ENCODE measurements around the gene L3HYPDH. TPM values are rescaled to one million over a fixed set of nuclear protein-coding genes. Genes with fewer than 3 reads are reported as not detected.
"Not testable (repeated sequence)": the region's sequence is repeated elsewhere in the genome, so short reads cannot be mapped to it uniquely, and the experiment has no call there.

The L3HYPDH gene
- total RNA-seq, 2 donors from 2014 or later = 6.5 to 17.4 TPM

DNA sequence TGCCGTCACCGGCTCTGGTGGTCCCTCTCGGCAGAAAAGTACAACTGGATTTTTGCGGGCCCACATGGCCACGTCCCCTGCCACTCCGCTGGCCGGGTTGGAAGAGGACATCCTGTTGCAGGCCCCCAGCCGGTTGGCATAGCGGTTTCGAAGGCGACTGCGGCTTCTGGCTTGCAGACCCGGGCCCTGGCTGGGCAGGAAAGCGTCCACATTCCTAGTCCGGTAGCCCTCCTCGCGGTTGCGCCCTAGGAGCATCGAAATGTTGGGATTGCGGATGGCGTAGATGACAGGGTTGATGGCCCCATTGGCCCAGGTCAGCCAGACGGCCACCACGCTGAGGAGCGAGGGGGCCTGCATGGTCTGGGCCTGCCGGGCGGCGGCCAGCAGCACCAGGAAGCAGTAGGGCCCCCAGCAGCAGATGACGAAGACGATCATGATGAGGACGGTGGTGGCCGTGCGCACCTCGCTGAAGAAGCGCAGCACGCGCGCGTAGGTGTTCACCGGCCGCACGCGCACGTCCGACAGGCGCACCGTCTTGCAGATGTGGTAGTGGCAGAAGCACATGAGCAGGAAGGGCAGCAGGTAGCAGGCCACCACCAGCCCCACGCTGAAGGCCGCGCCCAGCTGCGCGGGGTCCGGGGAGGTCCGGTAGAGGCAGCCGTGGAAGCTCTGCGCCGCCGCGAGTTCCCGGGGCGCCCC, 20.3 kb downstream of the L3HYPDH start:
- no peak for DNase-seq (ENCODE audit: low spot score)
- peak overlapping the region in 1 of 2 donors; percentile 25 for H3K27ac Mint-ChIP-seq
- ATAC-seq = peak in 1 of 2 donors; percentile 50
- peaks cover 0 to 4% of the 10 kb centered on the region in 2 donors for H3K27me3 Mint-ChIP-seq
- H3K9me3 Mint-ChIP-seq = no peaks in the 10 kb centered on the region
- peaks cover 6% of the 10 kb centered on the region for H3K36me3 Mint-ChIP-seq
- H3K4me1 Mint-ChIP-seq (ENCODE audit: low read depth in 2 of 2) = peaks cover 0 to 4% of the 10 kb centered on the region in 2 donors
- peak overlapping the region; percentile 88 for H3K4me3 Mint-ChIP-seq

GRCh38 chr14:59461891-59462290, 22.3 kb downstream of the L3HYPDH start:
- Mint-ChIP-seq H3K27me3 (peaks cover 0 to 4% of the 10 kb centered on the region in 2 donors), H3K9me3 (no peaks in the 10 kb centered on the region), H3K4me3 (no peak overlapping the region), H3K27ac (no peak overlapping the region), H3K4me1 (ENCODE audit: low read depth in 2 of 2) (peaks cover 0 to 4% of the 10 kb centered on the region in 2 donors), H3K36me3 (peaks cover 18% of the 10 kb centered on the region)
- ATAC-seq = no peak
- no peak for DNase-seq (ENCODE audit: low spot score)

- no peak for ATAC-seq
- H3K36me3 Mint-ChIP-seq = peaks cover 18% of the 10 kb centered on the region
- peaks cover 0 to 4% of the 10 kb centered on the region in 2 donors for H3K4me1 Mint-ChIP-seq (ENCODE audit: low read depth in 2 of 2)
- peaks cover 0 to 4% of the 10 kb centered on the region in 2 donors for H3K27me3 Mint-ChIP-seq
- H3K4me3 Mint-ChIP-seq = no peak overlapping the region
- DNase-seq (ENCODE audit: low spot score) = no peak
- H3K27ac Mint-ChIP-seq = no peak overlapping the region
- H3K9me3 Mint-ChIP-seq = no peaks in the 10 kb centered on the region
Measured at GRCh38 chr14:59460378-59460777, 23.8 kb downstream of the L3HYPDH start.

DNA sequence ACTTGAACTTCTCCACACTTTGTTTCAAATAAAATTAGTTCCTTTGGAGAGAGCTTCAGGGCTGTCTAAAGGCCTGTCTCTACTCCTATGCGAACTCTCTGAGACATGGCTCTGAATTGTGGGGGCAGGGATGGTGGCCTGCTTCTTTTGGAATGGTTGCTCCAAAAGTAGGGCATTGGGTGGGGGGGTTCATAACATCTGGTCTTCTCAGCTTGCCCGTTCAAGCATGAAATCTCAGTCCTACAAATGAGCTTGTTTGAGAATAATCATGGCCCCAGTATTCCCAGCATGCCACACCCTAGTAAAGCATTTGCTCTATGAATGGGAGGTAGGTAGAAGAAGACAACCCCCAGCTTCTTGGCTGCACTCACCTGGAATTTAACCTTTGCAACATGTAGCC, 25.7 kb downstream of the L3HYPDH start:
- no peak for DNase-seq (ENCODE audit: low spot score)
- Mint-ChIP-seq H3K27ac (no peak overlapping the region), H3K4me1 (ENCODE audit: low read depth in 2 of 2) (no peaks in the 10 kb centered on the region), H3K36me3 (peaks cover 18% of the 10 kb centered on the region), H3K27me3 (peaks cover 0 to 4% of the 10 kb centered on the region in 2 donors), H3K4me3 (no peak overlapping the region), H3K9me3 (no peaks in the 10 kb centered on the region)
- no peak for ATAC-seq

DNA sequence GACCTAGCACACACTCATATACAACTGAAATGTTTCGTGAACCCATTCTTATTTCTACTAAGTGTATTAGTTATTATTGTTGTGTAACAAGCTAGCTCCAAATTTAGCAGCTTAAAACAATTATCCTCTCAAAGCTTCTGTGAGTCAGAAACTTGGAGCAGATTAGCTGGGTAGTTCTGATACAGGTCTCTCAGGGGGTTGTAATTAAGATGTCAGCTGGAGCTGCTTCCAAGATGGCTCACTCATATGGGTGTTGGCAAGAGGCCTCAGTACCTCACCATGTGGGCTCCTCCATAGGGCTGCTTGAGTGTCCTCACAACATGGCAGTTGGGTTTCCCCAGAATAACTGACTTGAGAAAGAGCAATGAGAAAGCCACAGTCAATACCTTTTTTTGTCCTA, 28.8 kb downstream of the L3HYPDH start:
- no peaks in the 10 kb centered on the region for H3K9me3 Mint-ChIP-seq
- DNase-seq (ENCODE audit: low spot score) (no peak), ATAC-seq (no peak)
- no peak overlapping the region for H3K27ac Mint-ChIP-seq
- no peak overlapping the region for H3K4me3 Mint-ChIP-seq
- no peaks in the 10 kb centered on the region for H3K27me3 Mint-ChIP-seq
- H3K36me3 Mint-ChIP-seq = peaks cover 13% of the 10 kb centered on the region
- no peaks in the 10 kb centered on the region for H3K4me1 Mint-ChIP-seq (ENCODE audit: low read depth in 2 of 2)

DNA sequence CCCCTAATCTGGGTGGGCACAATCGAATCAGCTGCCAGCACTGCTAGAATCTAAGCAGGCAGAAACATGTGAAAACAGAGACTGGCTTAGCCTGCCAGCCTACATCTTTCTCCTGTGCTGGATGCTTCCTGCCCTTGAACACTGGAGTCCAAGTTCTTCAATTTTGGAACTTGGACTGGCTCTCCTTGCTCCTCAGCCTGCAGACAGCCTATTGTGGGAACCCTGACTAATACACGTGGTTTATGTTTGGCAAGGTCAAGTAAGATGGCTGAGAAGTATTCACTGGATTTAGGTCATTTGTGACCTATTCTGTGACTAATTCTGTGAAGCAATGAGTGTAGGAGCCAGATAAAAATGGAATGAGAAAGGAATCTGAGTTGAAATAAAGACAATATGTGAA, 30.1 kb downstream of the L3HYPDH start:
- peaks cover 13% of the 10 kb centered on the region for H3K36me3 Mint-ChIP-seq
- no peaks in the 10 kb centered on the region for H3K9me3 Mint-ChIP-seq
- ATAC-seq (no peak), DNase-seq (ENCODE audit: low spot score) (no peak)
- no peaks in the 10 kb centered on the region for H3K27me3 Mint-ChIP-seq
- no peak overlapping the region for H3K4me3 Mint-ChIP-seq
- no peak overlapping the region for H3K27ac Mint-ChIP-seq
- H3K4me1 Mint-ChIP-seq (ENCODE audit: low read depth in 2 of 2) = no peaks in the 10 kb centered on the region

GRCh38 chr14:59451849-59452248, 32.4 kb downstream of the L3HYPDH start:
- no peak for DNase-seq (ENCODE audit: low spot score)
- no peaks in the 10 kb centered on the region for H3K9me3 Mint-ChIP-seq
- no peak overlapping the region for H3K27ac Mint-ChIP-seq
- H3K4me1 Mint-ChIP-seq (ENCODE audit: low read depth in 2 of 2) = no peaks in the 10 kb centered on the region
- H3K27me3 Mint-ChIP-seq = no peaks in the 10 kb centered on the region
- no peak overlapping the region for H3K4me3 Mint-ChIP-seq
- no peak for ATAC-seq
- no peaks in the 10 kb centered on the region for H3K36me3 Mint-ChIP-seq

DNA sequence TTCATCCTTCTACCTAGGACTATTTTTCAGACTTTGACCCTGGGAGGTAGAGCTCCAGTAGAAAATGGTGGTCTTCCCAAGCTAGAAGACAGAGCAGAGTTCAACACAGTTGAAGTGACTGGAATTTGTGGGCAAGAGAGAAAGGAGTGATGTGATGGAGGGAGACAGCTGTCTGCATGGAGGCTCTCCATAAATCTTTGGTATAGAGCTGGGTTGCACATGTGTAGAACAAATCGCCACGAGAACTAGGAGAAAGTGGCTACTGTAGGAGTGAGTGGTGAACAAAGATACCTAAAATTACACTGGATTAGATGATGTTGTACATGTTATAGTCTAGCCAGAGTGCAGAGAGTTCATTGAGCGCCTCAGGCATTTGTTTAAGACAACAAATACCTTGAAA, 33.5 kb downstream of the L3HYPDH start:
- no peaks in the 10 kb centered on the region for H3K4me1 Mint-ChIP-seq (ENCODE audit: low read depth in 2 of 2)
- peaks cover 0 to under 1% of the 10 kb centered on the region in 2 donors for H3K27me3 Mint-ChIP-seq
- no peaks in the 10 kb centered on the region for H3K9me3 Mint-ChIP-seq
- no peak overlapping the region for H3K4me3 Mint-ChIP-seq
- no peaks in the 10 kb centered on the region for H3K36me3 Mint-ChIP-seq
- ATAC-seq = no peak
- no peak overlapping the region for H3K27ac Mint-ChIP-seq
- no peak for DNase-seq (ENCODE audit: low spot score)

DNA sequence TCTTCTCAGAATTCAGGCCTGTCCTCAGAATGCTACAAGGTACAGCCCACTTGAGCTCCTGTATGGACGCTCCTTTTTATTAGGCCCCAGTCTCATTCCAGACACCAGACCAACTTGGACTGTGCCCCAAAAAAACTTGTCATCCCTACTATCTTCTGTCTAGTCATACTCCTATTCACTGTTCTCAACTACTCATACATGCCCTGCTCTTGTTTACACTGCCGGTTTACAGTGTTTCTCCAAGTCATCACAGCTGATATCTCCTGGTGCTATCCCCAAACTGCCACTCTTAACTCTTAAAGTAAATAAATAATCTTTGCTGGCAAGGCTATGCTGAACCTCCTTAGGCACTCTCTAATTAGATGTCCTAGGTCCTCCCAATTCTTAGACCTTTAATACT, 35.5 kb downstream of the L3HYPDH start:
- not testable (repeated sequence) for H3K36me3 Mint-ChIP-seq; H3K4me1 Mint-ChIP-seq (ENCODE audit: low read depth in 2 of 2); H3K4me3 Mint-ChIP-seq; H3K27ac Mint-ChIP-seq; H3K9me3 Mint-ChIP-seq; ATAC-seq; H3K27me3 Mint-ChIP-seq; DNase-seq (ENCODE audit: low spot score)

DNA sequence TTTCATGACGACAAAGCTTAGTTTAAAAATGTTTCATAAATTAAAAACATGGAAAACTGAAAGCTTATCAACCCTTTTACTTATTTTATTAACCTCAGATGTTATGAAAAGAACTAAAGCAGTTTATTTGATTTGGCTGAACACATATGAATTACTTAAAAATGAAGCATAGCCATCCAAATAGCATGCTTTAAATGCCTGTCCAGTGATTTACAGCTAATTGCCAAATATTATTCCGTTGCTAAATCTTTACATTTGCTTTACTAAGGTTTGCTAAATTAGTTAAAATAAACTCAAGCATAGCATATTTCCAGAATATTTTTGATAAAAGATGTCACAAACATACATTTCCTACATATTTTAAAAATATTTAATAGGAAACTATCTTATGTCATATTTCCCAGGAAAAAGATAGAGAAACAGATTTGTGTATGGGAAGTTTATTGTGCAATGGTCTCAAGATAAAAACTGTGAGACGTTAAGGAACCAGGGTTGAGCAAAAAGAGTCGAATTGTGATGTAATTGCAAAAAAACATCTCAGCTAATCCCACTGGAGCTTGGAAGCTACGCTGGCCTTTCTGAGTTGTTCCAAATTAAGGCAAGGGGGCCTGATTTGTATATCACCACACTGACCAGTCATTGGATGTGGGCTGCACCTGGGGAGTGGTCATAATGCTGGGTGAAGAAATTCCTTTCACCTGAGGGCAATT, 44.8 kb downstream of the L3HYPDH start:
- Mint-ChIP-seq H3K36me3 (no peaks in the 10 kb centered on the region), H3K27me3 (no peaks in the 10 kb centered on the region), H3K4me3 (no peak overlapping the region), H3K4me1 (ENCODE audit: low read depth in 2 of 2) (no peaks in the 10 kb centered on the region), H3K9me3 (no peaks in the 10 kb centered on the region), H3K27ac (no peak overlapping the region)
- no peak for DNase-seq (ENCODE audit: low spot score)
- no peak for ATAC-seq

DNA sequence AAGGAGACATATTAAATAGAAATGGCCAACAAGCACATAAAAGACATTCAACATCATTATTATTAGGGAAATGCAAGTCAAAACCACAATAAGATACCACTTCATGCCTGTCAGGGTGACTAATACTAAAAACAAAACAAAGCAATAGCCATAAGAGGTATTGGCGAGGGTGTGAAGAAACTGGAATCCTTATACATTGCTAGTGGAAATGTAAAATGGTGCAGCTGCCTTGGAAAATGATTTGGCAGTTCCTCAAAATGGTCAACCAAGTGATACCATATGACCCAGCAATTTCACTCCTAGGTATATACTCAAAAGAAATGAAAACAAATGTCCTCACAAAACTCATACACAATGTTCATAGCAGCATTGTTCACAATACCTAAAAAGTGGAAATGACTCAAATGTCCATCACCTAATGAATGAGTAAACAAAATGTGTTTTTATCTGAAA, 46.0 kb downstream of the L3HYPDH start:
- Mint-ChIP-seq H3K36me3 (no peaks in the 10 kb centered on the region), H3K27ac (no peak overlapping the region)
- ATAC-seq = no peak

GRCh38 chr14:59435987-59436386, 48.2 kb downstream of the L3HYPDH start:
- no peaks in the 10 kb centered on the region for H3K36me3 Mint-ChIP-seq
- H3K27ac Mint-ChIP-seq = no peak overlapping the region
- ATAC-seq (no peak), DNase-seq (ENCODE audit: low spot score) (no peak)
- no peak overlapping the region for H3K4me3 Mint-ChIP-seq
- no peaks in the 10 kb centered on the region for H3K9me3 Mint-ChIP-seq
- no peaks in the 10 kb centered on the region for H3K4me1 Mint-ChIP-seq (ENCODE audit: low read depth in 2 of 2)
- H3K27me3 Mint-ChIP-seq = no peaks in the 10 kb centered on the region

More for the DNA sequence above, 46.0 kb downstream of the L3HYPDH start:
- no peaks in the 10 kb centered on the region for H3K4me1 Mint-ChIP-seq (ENCODE audit: low read depth in 2 of 2)
- no peaks in the 10 kb centered on the region for H3K9me3 Mint-ChIP-seq
- no peak overlapping the region for H3K4me3 Mint-ChIP-seq
- no peak for DNase-seq (ENCODE audit: low spot score)
- no peaks in the 10 kb centered on the region for H3K27me3 Mint-ChIP-seq

- no peaks in the 10 kb centered on the region for H3K36me3 Mint-ChIP-seq
- no peaks in the 10 kb centered on the region for H3K9me3 Mint-ChIP-seq
- no peak overlapping the region for H3K4me3 Mint-ChIP-seq
- no peak for ATAC-seq
- no peak overlapping the region for H3K27ac Mint-ChIP-seq
- no peaks in the 10 kb centered on the region for H3K4me1 Mint-ChIP-seq (ENCODE audit: low read depth in 2 of 2)
- no peaks in the 10 kb centered on the region for H3K27me3 Mint-ChIP-seq
- no peak for DNase-seq (ENCODE audit: low spot score)
Measured at GRCh38 chr14:59435101-59435500, 49.1 kb downstream of the L3HYPDH start.

DNA sequence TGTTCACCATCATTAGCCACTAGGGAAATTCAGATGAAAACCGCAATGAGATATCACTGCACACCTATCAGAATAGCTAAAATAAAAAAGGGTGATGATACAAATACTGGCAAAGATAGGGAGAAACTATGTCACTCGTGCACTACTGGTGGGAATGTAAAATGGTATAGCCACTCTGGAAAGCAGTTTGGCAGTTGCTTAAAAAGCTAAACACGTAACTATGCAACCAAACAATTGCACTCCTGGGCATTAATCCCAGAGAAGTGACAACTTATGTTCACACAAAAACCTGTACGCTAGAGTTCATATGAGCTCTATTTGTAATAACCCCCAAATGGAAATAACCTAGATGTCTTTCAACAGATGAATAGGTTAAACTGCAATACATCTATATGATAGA, 54.4 kb downstream of the L3HYPDH start:
- no peak for ATAC-seq
- H3K27me3 Mint-ChIP-seq = peaks cover 7 to 17% of the 10 kb centered on the region in 2 donors

More for the DNA sequence above, 54.4 kb downstream of the L3HYPDH start:
- Mint-ChIP-seq H3K9me3 (no peaks in the 10 kb centered on the region), H3K4me3 (no peak overlapping the region), H3K27ac (no peak overlapping the region), H3K4me1 (ENCODE audit: low read depth in 2 of 2) (no peaks in the 10 kb centered on the region), H3K36me3 (no peaks in the 10 kb centered on the region)
- no peak for DNase-seq (ENCODE audit: low spot score)
